GM19372 (cell line): ENCODE measurements around the gene ZDHHC1.
A peak's percentile ranks its signal among the peaks of the same experiment; 100 is the strongest.

ENCODE experiments used
- ATAC-seq: cut with Tn5 transposase; IDR thresholded peaks from one replicate; pipeline ENCODE4 v1.9.1; 2021; ENCODE audit warnings: mild to moderate bottlenecking, low read depth, moderate library complexity; ENCODE audit not compliant: unreplicated experiment

Gene ZDHHC1

GRCh38 chr16:67415872-67416793, at the start of gene ZDHHC1:
Gene ZDHHC1 (minus strand): TSS chr16:67416477. CDS start chr16:67407775, 8,702 bp downstream.
- ATAC-seq: peak; percentile 78

- no peak for ATAC-seq
These were observed 48.3 kb upstream of the ZDHHC1 start for GRCh38 chr16:67464565-67464964.

GRCh38 chr16:67463691-67464090, 47.4 kb upstream of the ZDHHC1 start:
- no peak for ATAC-seq

- no peak for ATAC-seq
These were observed 46.8 kb upstream of the ZDHHC1 start for GRCh38 chr16:67463059-67463458.

GRCh38 chr16:67462279-67462655, 46.0 kb upstream of the ZDHHC1 start:
- ATAC-seq: no peak

GRCh38 chr16:67461600-67462278, 45.5 kb upstream of the ZDHHC1 start:
- ATAC-seq: no peak

GRCh38 chr16:67460961-67461360, 44.7 kb upstream of the ZDHHC1 start:
- no peak for ATAC-seq

- ATAC-seq: no peak
These were observed 43.9 kb upstream of the ZDHHC1 start for GRCh38 chr16:67460168-67460567.

- ATAC-seq: no peak
These were observed 43.5 kb upstream of the ZDHHC1 start for GRCh38 chr16:67459861-67460150.

GRCh38 chr16:67459066-67459860, 43.0 kb upstream of the ZDHHC1 start:
- no peak for ATAC-seq

- ATAC-seq: no peak
These were observed 41.9 kb upstream of the ZDHHC1 start for GRCh38 chr16:67458121-67458641.

- ATAC-seq: no peak
These were observed 41.3 kb upstream of the ZDHHC1 start for GRCh38 chr16:67457611-67458010.

- ATAC-seq: no peak
These were observed 40.3 kb upstream of the ZDHHC1 start for GRCh38 chr16:67456391-67457081.

- ATAC-seq: no peak
These were observed 38.6 kb upstream of the ZDHHC1 start for GRCh38 chr16:67454852-67455251.

- ATAC-seq: no peak
These were observed 37.8 kb upstream of the ZDHHC1 start for GRCh38 chr16:67454104-67454503.

- no peak for ATAC-seq
These were observed 35.6 kb upstream of the ZDHHC1 start for GRCh38 chr16:67451704-67452435.

GRCh38 chr16:67451061-67451703, 34.9 kb upstream of the ZDHHC1 start:
- ATAC-seq: no peak

GRCh38 chr16:67449739-67450138, 33.5 kb upstream of the ZDHHC1 start:
- ATAC-seq: no peak

GRCh38 chr16:67449336-67449735, 33.1 kb upstream of the ZDHHC1 start:
- no peak for ATAC-seq
